ENCODE results near the gene FGF1. TPM values are rescaled to one million over a fixed set of nuclear protein-coding genes. Genes with fewer than 3 reads are reported as not detected.
A peak's percentile ranks its signal among the peaks of the same experiment; 100 is the strongest.

Gene FGF1
- total and polyA plus RNA-seq, 2 donors (not counting 3 experiments of a cell fraction or from before 2014, with no cell fraction given), result not detected

DNA sequence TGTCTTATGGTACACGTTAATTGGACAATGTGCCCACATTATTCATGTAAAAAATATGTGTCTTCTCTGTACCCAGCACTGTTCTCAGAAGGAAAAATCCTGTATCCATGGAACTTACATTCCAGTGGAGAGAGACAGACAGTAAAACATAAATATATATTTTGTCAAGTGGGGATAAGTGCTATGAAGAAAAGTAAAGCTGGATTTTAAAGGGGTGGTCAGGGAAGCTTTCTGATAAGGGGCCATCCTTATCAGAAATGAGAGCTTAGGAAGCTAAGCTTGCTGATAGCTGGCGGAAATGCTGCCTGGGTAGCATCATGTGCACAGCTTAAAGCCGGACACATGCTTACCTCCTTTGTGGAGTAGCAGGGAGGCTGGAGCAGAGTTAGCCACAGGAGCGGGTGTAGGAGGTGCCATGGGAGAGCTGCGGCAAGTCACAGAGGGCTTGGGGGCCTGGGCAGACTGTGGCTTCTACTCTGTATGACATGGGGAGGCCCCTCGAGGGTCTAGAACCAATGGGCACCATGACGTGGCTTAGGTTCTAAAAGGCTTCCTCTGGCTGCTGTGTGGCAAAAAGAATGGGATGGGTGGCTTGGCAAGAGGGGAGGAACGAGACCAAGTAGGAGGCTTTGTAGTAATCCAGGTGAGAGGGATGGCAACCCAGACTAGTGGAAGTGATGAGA is 141.7 kb downstream of the FGF1 start:
- no peak for FAIRE-seq
- intact Hi-C loops (cut with micrococcal nuclease), result no loop called here
- H3K9ac ChIP-seq (replicated peaks; ENCODE audit: extremely low read depth, insufficient read depth, low read length), result no peak overlapping the region

More for the DNA sequence above, 141.7 kb downstream of the FGF1 start:
- Histone ChIP-seq H4K20me1 (replicated peaks; ENCODE audit: control insufficient read depth, extremely low read depth, insufficient read depth, low read length) (no peaks in the 10 kb centered on the region), H3K4me1 (ENCODE audit: control insufficient read depth, extremely low read depth, insufficient read depth, low read length) (peaks cover 42% of the 10 kb centered on the region), H3K9me1 (replicated peaks; ENCODE audit: control insufficient read depth, extremely low read depth, insufficient read depth, low read length) (no peaks in the 10 kb centered on the region), H3K27me3 (ENCODE audit: control insufficient read depth in 2 of 2, insufficient read depth in 2 of 2, low read length in 2 of 2) (no peaks in the 10 kb centered on the region), H3K4me3 (replicated peaks in 1 of 3; ENCODE audit: insufficient read depth in 1 of 3, low read depth in 1 of 3, low read length in 3 of 3) (no peak overlapping the region), H3K79me2 (ENCODE audit: control insufficient read depth, insufficient read depth, low read length) (no peaks in the 10 kb centered on the region), H2AFZ (ENCODE audit: low read depth, low read length) (no peak overlapping the region), H3K9me3 (replicated peaks; ENCODE audit: control insufficient read depth, insufficient read depth, low read length) (no peaks in the 10 kb centered on the region), H3K27ac (ENCODE audit: insufficient read depth, low read depth, low read length) (peak overlapping the region; percentile 41), H3K36me3 (ENCODE audit: control insufficient read depth in 2 of 2, extremely low read depth in 1 of 2, insufficient read depth in 2 of 2, low read length in 2 of 2) (no peaks in the 10 kb centered on the region), H3K4me2 (ENCODE audit: insufficient read depth, low read length) (no peak overlapping the region)
- ChIA-PET POLR2A (no interaction called here), CTCF (interaction anchor here (1.0 to 12.7 kb wide), 6 partner anchors 16 to 392 kb away, joined by 3 to 128 read pairs (median 5); partner anchors contain the start of gene SPRY4)
- dilution Hi-C loops (cut with MboI; ENCODE audit: extremely low pct_ligation_motif_present, low sequenced_read_pairs), result no loop called here
- no peak for DNase-seq (ENCODE audit: low read depth, low spot score)
- no TSS peak for BruUV-seq (replicated peaks)
- TF ChIP-seq, protein P1, sequence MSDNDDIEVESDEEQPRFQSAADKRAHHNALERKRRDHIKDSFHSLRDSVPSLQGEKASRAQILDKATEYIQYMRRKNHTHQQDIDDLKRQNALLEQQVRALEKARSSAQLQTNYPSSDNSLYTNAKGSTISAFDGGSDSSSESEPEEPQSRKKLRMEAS (IDR thresholded peaks at IDR 0.05; ENCODE audit: insufficient read depth, insufficient read length), result no peak
- TF ChIP-seq POLR2A (IDR thresholded peaks at IDR 0.05; ENCODE audit: low read depth, low read length), result no peak
- no peak for TF ChIP-seq EZH2 (IDR thresholded peaks at IDR 0.05; ENCODE audit: borderline replicate concordance, low read depth, low read length, severe bottlenecking)
- TF ChIP-seq MYC (IDR thresholded peaks at IDR 0.05; ENCODE audit: low read depth, low read length), result no peak
- no peak for TF ChIP-seq JUN (IDR thresholded peaks at IDR 0.05; ENCODE audit: borderline replicate concordance, insufficient read depth, insufficient read length, low read depth)
- TF ChIP-seq FOS (IDR thresholded peaks at IDR 0.05; ENCODE audit: borderline replicate concordance, insufficient read depth, low read length), result no peak
- no peak for TF ChIP-seq POLR2AphosphoS5 (IDR thresholded peaks at IDR 0.05; ENCODE audit: insufficient read depth, low read depth, low read length)
- TF ChIP-seq, protein P2, sequence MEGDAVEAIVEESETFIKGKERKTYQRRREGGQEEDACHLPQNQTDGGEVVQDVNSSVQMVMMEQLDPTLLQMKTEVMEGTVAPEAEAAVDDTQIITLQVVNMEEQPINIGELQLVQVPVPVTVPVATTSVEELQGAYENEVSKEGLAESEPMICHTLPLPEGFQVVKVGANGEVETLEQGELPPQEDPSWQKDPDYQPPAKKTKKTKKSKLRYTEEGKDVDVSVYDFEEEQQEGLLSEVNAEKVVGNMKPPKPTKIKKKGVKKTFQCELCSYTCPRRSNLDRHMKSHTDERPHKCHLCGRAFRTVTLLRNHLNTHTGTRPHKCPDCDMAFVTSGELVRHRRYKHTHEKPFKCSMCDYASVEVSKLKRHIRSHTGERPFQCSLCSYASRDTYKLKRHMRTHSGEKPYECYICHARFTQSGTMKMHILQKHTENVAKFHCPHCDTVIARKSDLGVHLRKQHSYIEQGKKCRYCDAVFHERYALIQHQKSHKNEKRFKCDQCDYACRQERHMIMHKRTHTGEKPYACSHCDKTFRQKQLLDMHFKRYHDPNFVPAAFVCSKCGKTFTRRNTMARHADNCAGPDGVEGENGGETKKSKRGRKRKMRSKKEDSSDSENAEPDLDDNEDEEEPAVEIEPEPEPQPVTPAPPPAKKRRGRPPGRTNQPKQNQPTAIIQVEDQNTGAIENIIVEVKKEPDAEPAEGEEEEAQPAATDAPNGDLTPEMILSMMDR (IDR thresholded peaks at IDR 0.05; ENCODE audit: extremely low read depth in 1 of 2, insufficient read depth in 1 of 2, low read depth in 1 of 2, low read length in 2 of 2), result no peak

Measured in endothelial cell of umbilical vein (primary cell).